IMR-90 (cell line): ENCODE measurements around the gene RHBDD1. TPM values are rescaled to one million over a fixed set of nuclear protein-coding genes. Genes with fewer than 3 reads are reported as not detected.

ENCODE experiments used
- ATAC-seq: fragments of 200-7000 bp; cut with Tn5 transposase; 2 replicates; pipeline ENCODE4 v1.9.1; 2020; ENCODE audit warnings: low read depth, mild to moderate bottlenecking, moderate library complexity
- BruUV-seq: library from RNA; stranded (reverse); fragments of 400-500 nt; replicated peaks from 2 replicates; lab custom pipeline; 2021; lab: Mats Ljungman, UMichigan
- CTCF ChIA-PET: fragments of 300-600 bp; formaldehyde crosslinking; extraction: SDS; loops from one replicate; lab custom pipeline; 2021; ENCODE audit warnings: antibody characterized with exemption; lab: Yijun Ruan, JAX
- POLR2A ChIA-PET: fragments of 300-600 bp; sonication (Branson Sonifier 250); formaldehyde crosslinking; loops from one replicate; lab custom pipeline; 2022; ENCODE audit warnings: antibody characterized with exemption; ENCODE audit not compliant: unreplicated experiment; lab: Charles Lee
- DNase-seq: peaks from one replicate; pipeline ENCODE4 v3.0.0; 2013
- H2AFZ ChIP-seq: replicated peaks from 2 replicates; pipeline ENCODE3; 2013; ENCODE audit warnings: low read length, mild to moderate bottlenecking; ENCODE audit not compliant: poor library complexity
- H2AK5ac ChIP-seq: 2 replicates; pipeline ENCODE4 v1.6.1; 2013; ENCODE audit warnings: low read depth, low read length, inconsistent platforms
- H2AK9ac ChIP-seq: replicated peaks from 2 replicates; pipeline ENCODE3; 2013; ENCODE audit warnings: mild to moderate bottlenecking, low read depth, low read length, moderate library complexity; ENCODE audit not compliant: poor library complexity
- H2BK120ac ChIP-seq: 2 replicates; pipeline ENCODE4 v1.6.1; 2013; ENCODE audit warnings: low read depth, low read length, inconsistent platforms
- H2BK15ac ChIP-seq: 3 replicates; pipeline ENCODE4 v1.6.1; 2013; ENCODE audit warnings: low read depth, low read length, inconsistent platforms
- H2BK20ac ChIP-seq: 2 replicates; pipeline ENCODE4 v1.6.1; 2013; ENCODE audit warnings: low read depth, mild to moderate bottlenecking, inconsistent platforms, low read length, moderate library complexity
- H2BK5ac ChIP-seq: 2 replicates; pipeline ENCODE4 v1.6.1; 2013; ENCODE audit warnings: mild to moderate bottlenecking, low read depth, low read length, inconsistent platforms; ENCODE audit not compliant: poor library complexity, severe bottlenecking
- H3K14ac ChIP-seq: replicated peaks from 2 replicates; pipeline ENCODE4 v1.6.1; 2013; ENCODE audit warnings: low read depth, low read length, inconsistent platforms
- H3K18ac ChIP-seq: 2 replicates; pipeline ENCODE4 v1.6.1; 2013; ENCODE audit warnings: low read depth, low read length, control low read depth
- H3K23ac ChIP-seq: 2 replicates; pipeline ENCODE4 v1.6.1; 2013; ENCODE audit warnings: low read depth, low read length, inconsistent platforms
- H3K27ac ChIP-seq: 2 replicates; pipeline ENCODE4 v1.5.1; 2013; ENCODE audit warnings: mild to moderate bottlenecking, control low read depth, low read length; ENCODE audit not compliant: insufficient read depth
- H3K27me3 ChIP-seq: 2 replicates; pipeline ENCODE4 v1.6.1; 2013; ENCODE audit warnings: low read length; ENCODE audit not compliant: control insufficient read depth, insufficient read depth
- H3K36me3 ChIP-seq: 2 replicates; pipeline ENCODE4 v1.6.1; 2013; ENCODE audit warnings: low read length, mixed read lengths; ENCODE audit not compliant: control insufficient read depth, insufficient read depth
- H3K4ac ChIP-seq: 2 replicates; pipeline ENCODE4 v1.6.1; 2013; ENCODE audit warnings: low read depth, low read length, inconsistent platforms
- H3K4me1 ChIP-seq: 2 replicates; pipeline ENCODE4 v1.6.1; 2013; ENCODE audit warnings: low read length, mixed read lengths; ENCODE audit not compliant: control insufficient read depth, insufficient read depth
- H3K4me2 ChIP-seq: 2 replicates; pipeline ENCODE4 v1.6.1; 2013; ENCODE audit warnings: low read depth, mild to moderate bottlenecking, control low read depth, low read length, moderate library complexity
- H3K4me3 ChIP-seq: 2 replicates; pipeline ENCODE4 v1.5.1; 2013; ENCODE audit warnings: low read depth, mild to moderate bottlenecking, control low read depth, low read length, moderate library complexity; ENCODE audit not compliant: insufficient read depth
- H3K56ac ChIP-seq: 2 replicates; pipeline ENCODE4 v1.6.1; 2013; ENCODE audit warnings: low read length, inconsistent platforms; ENCODE audit not compliant: insufficient read depth; ENCODE audit errors: extremely low read depth
- H3K79me1 ChIP-seq, 2 experiments: 2 replicates each; pipeline ENCODE4 v1.6.1; 2013; ENCODE audit warnings: low read length in 2 of 2, inconsistent platforms in 1 of 2, low read depth in 1 of 2
- H3K9ac ChIP-seq: 2 replicates; pipeline ENCODE4 v1.6.1; 2013; ENCODE audit warnings: low read depth, low read length, control low read depth
- H3K9me1 ChIP-seq: 2 replicates; pipeline ENCODE4 v1.6.1; 2013; ENCODE audit warnings: low read length, inconsistent platforms; ENCODE audit not compliant: insufficient read depth
- H3K9me3 ChIP-seq: 2 replicates; pipeline ENCODE4 v1.6.1; 2013; ENCODE audit warnings: low read length; ENCODE audit not compliant: control insufficient read depth, insufficient read depth
- H4K20me1 ChIP-seq: 2 replicates; pipeline ENCODE4 v1.6.1; 2013; ENCODE audit warnings: low read length, inconsistent platforms; ENCODE audit not compliant: insufficient read depth
- H4K5ac ChIP-seq: 2 replicates; pipeline ENCODE4 v1.6.1; 2013; ENCODE audit warnings: mild to moderate bottlenecking, low read depth, low read length, control low read depth
- H4K8ac ChIP-seq, 2 experiments: 2 replicates each; pipeline ENCODE4 v1.6.1; 2013; ENCODE audit warnings: low read depth in 2 of 2, low read length in 2 of 2, control low read depth in 1 of 2, inconsistent platforms in 1 of 2
- H4K91ac ChIP-seq: 2 replicates; pipeline ENCODE4 v1.6.1; 2013; ENCODE audit warnings: low read depth, low read length, inconsistent platforms; ENCODE audit not compliant: insufficient read depth
- BHLHE40 ChIP-seq: fragments of 150-350 bp; IDR thresholded peaks from 2 replicates; pipeline ENCODE4 v1.6.1; 2016; ENCODE audit warnings: mild to moderate bottlenecking, low read depth, low read length
- CEBPB ChIP-seq: IDR thresholded peaks from 2 replicates; pipeline ENCODE4 v1.6.1; 2012; ENCODE audit warnings: low read depth, low read length, improper control_type of control experiment
- CHD1 ChIP-seq: IDR thresholded peaks from 2 replicates; pipeline ENCODE4 v1.6.1; 2012; ENCODE audit warnings: low read depth, low read length, improper control_type of control experiment
- MAFK ChIP-seq: IDR thresholded peaks from 2 replicates; pipeline ENCODE4 v1.6.1; 2012; ENCODE audit warnings: low read depth, low read length, improper control_type of control experiment
- MAZ ChIP-seq: IDR thresholded peaks from 2 replicates; pipeline ENCODE4 v1.6.1; 2012; ENCODE audit warnings: low read depth, mild to moderate bottlenecking, low read length, improper control_type of control experiment, moderate library complexity, borderline replicate concordance
- MXI1 ChIP-seq: IDR thresholded peaks from 2 replicates; pipeline ENCODE4 v1.6.1; 2012; ENCODE audit warnings: low read depth, mild to moderate bottlenecking, low read length, moderate library complexity, borderline replicate concordance
- RAD21 ChIP-seq: IDR thresholded peaks from 2 replicates; pipeline ENCODE4 v1.6.1; 2012; ENCODE audit warnings: low read length, improper control_type of control experiment
- RCOR1 ChIP-seq: IDR thresholded peaks from 2 replicates; pipeline ENCODE4 v1.6.1; 2012; ENCODE audit warnings: mild to moderate bottlenecking, low read length, improper control_type of control experiment; ENCODE audit not compliant: insufficient replicate concordance
- RFX5 ChIP-seq: IDR thresholded peaks from 2 replicates; pipeline ENCODE4 v1.8.0; 2012; ENCODE audit warnings: low read depth, mild to moderate bottlenecking, low read length, moderate library complexity
- SMC3 ChIP-seq: fragments of 150-350 bp; IDR thresholded peaks from 2 replicates; pipeline ENCODE4 v1.6.1; 2016; ENCODE audit warnings: low read depth, mild to moderate bottlenecking, antibody characterized with exemption, low read length, moderate library complexity
- WGBS, 2 experiments: methylation state at CpG; one replicate each; pipeline versions ENCODE4 v1.1.5 to v1.1.7; 2013; ENCODE audit warnings: missing lambda C conversion rate in 2 of 2; ENCODE audit not compliant: insufficient read length in 1 of 2; ENCODE audit errors: extremely low coverage in 2 of 2; 5-methylcytosine and 5-hydroxymethylcytosine counted together
- dilution Hi-C: fragments of 300-500 bp; cut with HindIII; formaldehyde crosslinking; loops from one replicate; pipeline ENCODE4 v1.14.3; 2018; ENCODE audit warnings: low sequenced_read_pairs; ENCODE audit not compliant: unreplicated experiment
- in situ Hi-C: fragments of 300-500 bp; cut with MboI; formaldehyde crosslinking; loops from 3 replicates; pipeline ENCODE4 v1.14.3; 2019; ENCODE audit warnings: low sequenced_read_pairs, inconsistent platforms, mixed read lengths
- intact Hi-C: fragments of 100-400 bp; cut with micrococcal nuclease; formaldehyde crosslinking; loops from 2 replicates; pipeline ENCODE4 v1.10.0; 2022
- polyA plus RNA-seq, 3 experiments: library from polyadenylated mRNA; depleted of rRNA; stranded (reverse); fragments of >200 nt; gene quantifications; 2 replicates each; pipeline ENCODE4 v1.2.3, GENCODE V29; 2012; ENCODE audit warnings: low replicate concordance in 1 of 3
- total RNA-seq: library from RNA; depleted of rRNA; stranded (reverse); fragments of >200 nt; gene quantifications from 2 replicates; pipeline ENCODE4 v1.2.3, GENCODE V29; 2012
- TF ChIP-seq, protein P1 (sequence below): conservative IDR thresholded peaks from 2 replicates; pipeline ENCODE4 v1.5.1; 2012; ENCODE audit warnings: mild to moderate bottlenecking, low read depth, low read length, improper control_type of control experiment
- TF ChIP-seq, protein P2 (sequence below): fragments of 150-350 bp; IDR thresholded peaks from 2 replicates; pipeline ENCODE4 v1.6.1; 2016; ENCODE audit warnings: low read depth, mild to moderate bottlenecking, low read length, moderate library complexity, borderline replicate concordance

Gene RHBDD1
- total and polyA plus RNA-seq, 2 of the 4 experiments (the other 2 are of a cell fraction), result 9.7 to 14.0 TPM

DNA sequence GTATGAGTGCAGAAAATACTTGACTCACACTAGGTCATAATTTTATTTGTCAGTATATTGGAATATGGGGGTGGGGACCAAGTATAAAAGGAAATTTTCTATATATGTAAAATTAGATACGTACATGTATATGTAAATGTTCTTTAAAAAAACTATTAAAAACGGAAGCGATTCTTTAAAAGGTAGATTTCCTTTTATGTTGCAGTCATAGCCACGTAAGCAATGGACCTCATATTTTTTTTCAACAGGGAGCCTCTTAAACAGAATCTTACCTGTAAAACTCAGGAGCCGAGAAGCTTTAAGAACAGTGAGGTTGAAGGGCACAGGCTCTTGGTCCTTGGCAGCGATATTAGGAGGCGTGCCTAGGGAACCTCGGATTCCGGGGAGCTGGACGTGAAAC lies 3.3 kb downstream of the RHBDD1 start:
- Histone ChIP-seq H3K9me1 (peaks cover 5% of the 10 kb centered on the region; the same call in 1 of the 2 replicates), H2BK120ac (no peak overlapping the region), H3K27me3 (no peaks in the 10 kb centered on the region), H2AK5ac (no peak overlapping the region), H3K4me2 (no peak overlapping the region), H2AK9ac (no peak overlapping the region), H3K4me3 (no peak overlapping the region), H3K9me3 (no peaks in the 10 kb centered on the region), H3K4me1 (peaks cover 2% of the 10 kb centered on the region; the same call in 1 of the 2 replicates), H2AFZ (no peak overlapping the region), H3K79me1 (peaks cover 27 to 42% of the 10 kb centered on the region in 2 experiments), H3K14ac (no peak overlapping the region), H3K18ac (no peak overlapping the region), H3K9ac (no peak overlapping the region), H4K5ac (no peak overlapping the region), H4K20me1 (no peaks in the 10 kb centered on the region), H2BK20ac (no peak overlapping the region; the same call in 1 of the 2 replicates), H3K27ac (no peak overlapping the region; the same call in 1 of the 2 replicates), H3K4ac (no peak overlapping the region), H3K56ac (no peak overlapping the region), H2BK15ac (0 out of 3 replicates have a peak overlapping the region, but pooled peaks have one; percentile 14), H4K8ac (peak overlapping the region; percentile 48 to 58; a peak in 1 of 4 replicates), H3K23ac (no peak overlapping the region), H4K91ac (no peak overlapping the region), H3K36me3 (0 out of 2 replicates have a peak, but pooled peaks cover 2% of the 10 kb centered on the region), H2BK5ac (peak overlapping the region; percentile 60)
- no CpG with 5 or more reads among the region's 10 CpGs for WGBS, 2 experiments
- no peak for ATAC-seq
- ChIA-PET POLR2A (no interaction called here), CTCF (no interaction called here)
- no peak for DNase-seq
- intact Hi-C loops (loop anchor here (5.0 kb wide), 2 partner anchors 33 to 53 kb away; no protein-coding TSS in a partner anchor), in situ Hi-C loops (no loop called here), dilution Hi-C loops (no loop called here)
- TF ChIP-seq RFX5 (no peak), MAZ (no peak), MAFK (no peak), BHLHE40 (no peak), SMC3 (no peak), MXI1 (no peak), CHD1 (no peak), RCOR1 (no peak), CEBPB (no peak), RAD21 (no peak)
- TF ChIP-seq, protein P1, sequence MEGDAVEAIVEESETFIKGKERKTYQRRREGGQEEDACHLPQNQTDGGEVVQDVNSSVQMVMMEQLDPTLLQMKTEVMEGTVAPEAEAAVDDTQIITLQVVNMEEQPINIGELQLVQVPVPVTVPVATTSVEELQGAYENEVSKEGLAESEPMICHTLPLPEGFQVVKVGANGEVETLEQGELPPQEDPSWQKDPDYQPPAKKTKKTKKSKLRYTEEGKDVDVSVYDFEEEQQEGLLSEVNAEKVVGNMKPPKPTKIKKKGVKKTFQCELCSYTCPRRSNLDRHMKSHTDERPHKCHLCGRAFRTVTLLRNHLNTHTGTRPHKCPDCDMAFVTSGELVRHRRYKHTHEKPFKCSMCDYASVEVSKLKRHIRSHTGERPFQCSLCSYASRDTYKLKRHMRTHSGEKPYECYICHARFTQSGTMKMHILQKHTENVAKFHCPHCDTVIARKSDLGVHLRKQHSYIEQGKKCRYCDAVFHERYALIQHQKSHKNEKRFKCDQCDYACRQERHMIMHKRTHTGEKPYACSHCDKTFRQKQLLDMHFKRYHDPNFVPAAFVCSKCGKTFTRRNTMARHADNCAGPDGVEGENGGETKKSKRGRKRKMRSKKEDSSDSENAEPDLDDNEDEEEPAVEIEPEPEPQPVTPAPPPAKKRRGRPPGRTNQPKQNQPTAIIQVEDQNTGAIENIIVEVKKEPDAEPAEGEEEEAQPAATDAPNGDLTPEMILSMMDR, result no peak
- TF ChIP-seq, protein P2, sequence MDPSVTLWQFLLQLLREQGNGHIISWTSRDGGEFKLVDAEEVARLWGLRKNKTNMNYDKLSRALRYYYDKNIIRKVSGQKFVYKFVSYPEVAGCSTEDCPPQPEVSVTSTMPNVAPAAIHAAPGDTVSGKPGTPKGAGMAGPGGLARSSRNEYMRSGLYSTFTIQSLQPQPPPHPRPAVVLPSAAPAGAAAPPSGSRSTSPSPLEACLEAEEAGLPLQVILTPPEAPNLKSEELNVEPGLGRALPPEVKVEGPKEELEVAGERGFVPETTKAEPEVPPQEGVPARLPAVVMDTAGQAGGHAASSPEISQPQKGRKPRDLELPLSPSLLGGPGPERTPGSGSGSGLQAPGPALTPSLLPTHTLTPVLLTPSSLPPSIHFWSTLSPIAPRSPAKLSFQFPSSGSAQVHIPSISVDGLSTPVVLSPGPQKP, result no peak
- no TSS peak for BruUV-seq
